OCI-LY1 (cell line): ENCODE data around the gene ZBTB24.

ENCODE experiments used
- H2AFZ ChIP-seq: fragments of 200-600 bp; sonication (generic), shearing (Covaris generic); 2 replicates; pipeline ENCODE4 v1.6.0; 2014; ENCODE audit warnings: antibody characterized with exemption, mild to moderate bottlenecking, low read length
- H3F3A ChIP-seq: fragments of 200-600 bp; sonication (generic), shearing (Covaris generic); 2 replicates; pipeline ENCODE4 v1.6.0; 2014; ENCODE audit warnings: mild to moderate bottlenecking, antibody characterized with exemption, low read length, moderate library complexity; ENCODE audit not compliant: insufficient read depth
- H3K27ac ChIP-seq: fragments of 200-600 bp; sonication (generic); 2 replicates; pipeline ENCODE4 v1.5.1; 2014; ENCODE audit warnings: low read length, mixed run types, mild to moderate bottlenecking, low read depth; ENCODE audit not compliant: poor library complexity, severe bottlenecking
- H3K27me3 ChIP-seq: fragments of 200-600 bp; sonication (generic); 2 replicates; pipeline ENCODE4 v1.6.0; 2014; ENCODE audit warnings: antibody characterized with exemption, mild to moderate bottlenecking, low read length, moderate library complexity; ENCODE audit not compliant: insufficient read depth
- H3K36me3 ChIP-seq: fragments of 200-600 bp; sonication (generic); 2 replicates; pipeline ENCODE4 v1.6.1; 2014; ENCODE audit warnings: mild to moderate bottlenecking, antibody characterized with exemption, low read length, moderate library complexity, mixed read lengths; ENCODE audit not compliant: insufficient read depth
- H3K4me1 ChIP-seq: fragments of 200-600 bp; sonication (generic); 2 replicates; pipeline ENCODE4 v1.5.1; 2014; ENCODE audit warnings: mild to moderate bottlenecking, low read length, moderate library complexity; ENCODE audit not compliant: insufficient read depth, severe bottlenecking
- H3K4me2 ChIP-seq: fragments of 200-600 bp; sonication (generic), shearing (Covaris generic); 2 replicates; pipeline ENCODE4 v1.6.1; 2014; ENCODE audit warnings: low read length
- H3K4me3 ChIP-seq: fragments of 200-600 bp; sonication (generic); 2 replicates; pipeline ENCODE4 v1.5.1; 2014; ENCODE audit warnings: low read length, low read depth, mild to moderate bottlenecking, mixed read lengths; ENCODE audit not compliant: poor library complexity, severe bottlenecking
- H3K79me2 ChIP-seq: fragments of 200-600 bp; shearing (Covaris generic); 2 replicates; pipeline ENCODE4 v1.6.1; 2016; ENCODE audit warnings: mixed run types, low read length, mixed read lengths; ENCODE audit not compliant: insufficient read depth
- H3K9ac ChIP-seq: fragments of 200-600 bp; sonication (generic), shearing (Covaris generic); 2 replicates; pipeline ENCODE4 v1.6.1; 2014; ENCODE audit warnings: mild to moderate bottlenecking, low read length, mixed read lengths
- H3K9me2 ChIP-seq: fragments of 200-600 bp; sonication (generic), shearing (Covaris generic); 2 replicates; pipeline ENCODE4 v1.6.1; 2014; ENCODE audit warnings: low read depth, mild to moderate bottlenecking, low read length, mixed read lengths
- H3K9me3 ChIP-seq: fragments of 200-600 bp; shearing (Covaris generic); 2 replicates; pipeline ENCODE4 v1.6.1; 2014; ENCODE audit warnings: low read length, mixed read lengths
- H4K20me1 ChIP-seq: fragments of 200-600 bp; sonication (generic), shearing (Covaris generic); 2 replicates; pipeline ENCODE4 v1.6.0; 2016; ENCODE audit warnings: mild to moderate bottlenecking, low read length; ENCODE audit not compliant: insufficient read depth
- EZH2 ChIP-seq: fragments of 200-600 bp; sonication (generic), shearing (Covaris generic); IDR thresholded peaks from 2 replicates; pipeline ENCODE4 v1.8.0; 2017; ENCODE audit warnings: borderline replicate concordance, mixed run types, mild to moderate bottlenecking, antibody characterized with exemption, low read length, moderate library complexity, mixed read lengths
- TF ChIP-seq, protein P1 (sequence below): fragments of 200-600 bp; sonication (generic), shearing (Covaris generic); IDR thresholded peaks from 2 replicates; pipeline ENCODE4 v1.5.1; 2017; ENCODE audit warnings: mild to moderate bottlenecking, antibody characterized with exemption, low read length, moderate library complexity, mixed read lengths

The ZBTB24 gene

DNA sequence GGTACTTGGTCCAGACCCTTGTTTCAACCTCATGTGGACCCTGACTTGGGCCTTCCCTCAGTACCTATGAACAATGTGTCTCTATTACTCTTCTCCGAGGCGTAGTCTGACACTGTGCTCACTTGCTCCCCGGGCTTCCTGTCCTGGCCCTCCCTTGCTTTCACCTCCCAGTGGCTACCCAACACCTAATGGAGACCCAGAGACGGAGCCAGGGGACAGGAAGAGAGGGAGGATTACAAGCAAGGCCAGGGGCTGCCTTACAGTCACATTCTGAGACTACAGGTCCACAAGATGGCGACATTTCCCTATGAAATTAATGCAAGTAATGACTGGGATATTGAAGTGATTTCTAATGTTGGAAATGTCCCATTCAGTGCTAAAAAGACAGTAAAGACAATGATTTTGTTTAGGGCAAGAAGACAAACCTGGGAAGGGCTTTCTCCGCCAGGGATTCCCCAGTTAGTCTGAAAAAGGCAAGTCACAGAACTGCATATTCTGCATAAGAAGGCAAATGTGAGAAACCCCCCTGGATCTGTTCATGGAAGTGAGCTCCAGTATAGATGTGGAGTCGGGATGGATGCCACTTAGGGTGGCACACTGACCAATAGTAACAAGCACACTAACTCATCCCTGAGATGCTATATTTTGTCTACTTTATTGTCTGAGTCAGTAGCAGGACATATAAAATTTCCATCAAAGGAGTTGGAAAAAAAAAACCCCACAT, 44.0 kb upstream of the ZBTB24 start:
- no peaks in the 10 kb centered on the region for H3K79me2 ChIP-seq
- H3K27me3 ChIP-seq, result no peaks in the 10 kb centered on the region; the same call in 1 of the 2 replicates
- TF ChIP-seq, protein P1, sequence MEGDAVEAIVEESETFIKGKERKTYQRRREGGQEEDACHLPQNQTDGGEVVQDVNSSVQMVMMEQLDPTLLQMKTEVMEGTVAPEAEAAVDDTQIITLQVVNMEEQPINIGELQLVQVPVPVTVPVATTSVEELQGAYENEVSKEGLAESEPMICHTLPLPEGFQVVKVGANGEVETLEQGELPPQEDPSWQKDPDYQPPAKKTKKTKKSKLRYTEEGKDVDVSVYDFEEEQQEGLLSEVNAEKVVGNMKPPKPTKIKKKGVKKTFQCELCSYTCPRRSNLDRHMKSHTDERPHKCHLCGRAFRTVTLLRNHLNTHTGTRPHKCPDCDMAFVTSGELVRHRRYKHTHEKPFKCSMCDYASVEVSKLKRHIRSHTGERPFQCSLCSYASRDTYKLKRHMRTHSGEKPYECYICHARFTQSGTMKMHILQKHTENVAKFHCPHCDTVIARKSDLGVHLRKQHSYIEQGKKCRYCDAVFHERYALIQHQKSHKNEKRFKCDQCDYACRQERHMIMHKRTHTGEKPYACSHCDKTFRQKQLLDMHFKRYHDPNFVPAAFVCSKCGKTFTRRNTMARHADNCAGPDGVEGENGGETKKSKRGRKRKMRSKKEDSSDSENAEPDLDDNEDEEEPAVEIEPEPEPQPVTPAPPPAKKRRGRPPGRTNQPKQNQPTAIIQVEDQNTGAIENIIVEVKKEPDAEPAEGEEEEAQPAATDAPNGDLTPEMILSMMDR, result peak; percentile 77
- no peak for TF ChIP-seq EZH2
- H4K20me1 ChIP-seq, result no peaks in the 10 kb centered on the region
- no peaks in the 10 kb centered on the region for H3K9me2 ChIP-seq
- H3K36me3 ChIP-seq, result no peaks in the 10 kb centered on the region
- H3K4me3 ChIP-seq, result no peak overlapping the region
- H3K27ac ChIP-seq, result no peak overlapping the region
- H3F3A ChIP-seq, result no peaks in the 10 kb centered on the region
- no peaks in the 10 kb centered on the region for H3K4me1 ChIP-seq
- H3K9ac ChIP-seq, result no peak overlapping the region
- H3K4me2 ChIP-seq, result no peak overlapping the region
- H2AFZ ChIP-seq, result no peak overlapping the region
- H3K9me3 ChIP-seq, result no peaks in the 10 kb centered on the region

DNA sequence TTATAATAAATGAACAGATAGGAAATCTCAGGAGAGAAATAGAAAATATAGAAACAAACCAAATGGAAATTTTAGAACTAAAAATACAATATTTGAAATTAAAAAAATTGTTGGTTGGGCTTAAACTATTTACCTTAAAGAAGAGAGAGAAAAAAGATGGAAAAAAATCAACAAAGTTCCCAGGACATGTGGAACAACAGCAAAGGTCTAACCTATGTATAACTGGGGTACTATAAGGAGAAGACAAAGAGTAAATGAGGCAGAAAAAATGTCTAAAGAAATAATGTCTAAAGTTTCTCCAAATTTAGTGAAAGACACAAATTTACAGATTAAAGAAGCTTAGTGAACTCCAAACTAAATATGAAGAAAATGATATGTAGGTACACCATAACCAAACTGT, 41.1 kb upstream of the ZBTB24 start:
- no peak for TF ChIP-seq EZH2
- TF ChIP-seq, protein P1, result no peak
- no peaks in the 10 kb centered on the region; the same call in 1 of the 2 replicates for H3K27me3 ChIP-seq

DNA sequence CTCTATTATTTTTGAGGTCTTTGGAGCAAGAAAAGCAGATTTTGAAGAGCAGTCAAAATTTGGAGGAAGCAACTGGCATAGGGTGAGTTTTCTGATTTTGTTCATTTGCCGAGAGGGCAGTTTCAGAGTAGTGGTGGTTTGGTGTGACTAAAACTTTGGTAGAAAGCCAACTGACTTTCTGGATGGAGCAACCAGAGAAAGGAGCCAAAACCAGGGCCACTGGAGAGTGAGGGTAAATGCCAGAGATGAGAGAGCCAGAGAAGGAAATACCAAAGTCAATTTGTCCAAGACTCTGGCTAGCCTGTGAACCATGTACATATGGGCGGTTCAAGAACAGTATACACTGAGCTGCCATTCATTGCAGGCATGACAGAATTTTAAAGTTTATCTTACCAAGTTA, 40.5 kb upstream of the ZBTB24 start:
- Histone ChIP-seq H3K9me2 (no peaks in the 10 kb centered on the region), H2AFZ (no peak overlapping the region), H3K9me3 (no peaks in the 10 kb centered on the region), H3K4me2 (no peak overlapping the region), H3K4me3 (no peak overlapping the region), H3K27me3 (no peaks in the 10 kb centered on the region; the same call in 1 of the 2 replicates), H3K27ac (no peak overlapping the region), H3K4me1 (no peaks in the 10 kb centered on the region), H3K79me2 (no peaks in the 10 kb centered on the region), H3K9ac (no peak overlapping the region), H3K36me3 (no peaks in the 10 kb centered on the region), H3F3A (no peaks in the 10 kb centered on the region), H4K20me1 (no peaks in the 10 kb centered on the region)
- TF ChIP-seq, protein P1, result no peak
- TF ChIP-seq EZH2, result no peak

More for the DNA sequence above, 41.1 kb upstream of the ZBTB24 start:
- H3K4me2 ChIP-seq, result no peak overlapping the region
- no peaks in the 10 kb centered on the region for H3K9me3 ChIP-seq
- H3K79me2 ChIP-seq, result no peaks in the 10 kb centered on the region
- no peak overlapping the region for H3K9ac ChIP-seq
- no peaks in the 10 kb centered on the region for H4K20me1 ChIP-seq
- no peak overlapping the region for H2AFZ ChIP-seq
- no peaks in the 10 kb centered on the region for H3F3A ChIP-seq
- no peak overlapping the region for H3K27ac ChIP-seq
- H3K4me1 ChIP-seq, result no peaks in the 10 kb centered on the region
- no peaks in the 10 kb centered on the region for H3K9me2 ChIP-seq
- H3K36me3 ChIP-seq, result no peaks in the 10 kb centered on the region
- H3K4me3 ChIP-seq, result no peak overlapping the region
